Renal pelvis (tissue), 4 donors: ENCODE measurements around the gene PNKD. TPM values are rescaled to one million over a fixed set of nuclear protein-coding genes. Genes with fewer than 3 reads are reported as not detected.

ENCODE experiments used
- DNase-seq: peaks from one replicate; pipeline ENCODE4 v3.0.0-alpha.2; 2013
- polyA plus RNA-seq, 3 donors: library from polyadenylated mRNA; unstranded; fragments of 120-200 nt; gene quantifications; one replicate each; pipeline ENCODE4 v1.2.1, GENCODE V29; 2013; ENCODE audit not compliant: insufficient read length in 3 of 3

The PNKD gene
- polyA plus RNA-seq, 3 donors = 115 to 131 (median 115) TPM

DNA sequence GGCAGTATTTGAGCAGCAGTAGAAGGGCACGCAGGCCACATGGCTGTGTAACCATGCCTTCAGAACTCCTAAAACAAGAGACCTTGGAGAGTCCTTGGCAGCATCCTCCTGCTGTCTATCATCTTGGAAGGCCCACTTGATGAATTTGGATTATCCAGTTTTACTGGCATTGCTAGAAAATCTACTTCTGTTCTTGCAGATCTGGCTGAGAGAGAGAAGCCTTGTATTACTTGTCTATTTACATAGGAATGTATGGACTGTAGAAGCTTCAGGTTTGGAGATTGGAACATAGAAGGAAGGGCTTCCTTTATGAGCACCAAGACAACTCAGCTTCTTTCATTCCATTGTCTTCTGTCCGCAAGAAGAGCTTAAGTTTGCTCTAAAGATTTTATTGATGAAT, 25.7 kb upstream of the PNKD start:
- DNase-seq = no peak

- no peak for DNase-seq
Measured at GRCh38 chr2:218245214-218245613, 25.1 kb upstream of the PNKD start.

GRCh38 chr2:218249691-218250090, 20.6 kb upstream of the PNKD start:
- DNase-seq = no peak

GRCh38 chr2:218252509-218253231, 17.6 kb upstream of the PNKD start:
- DNase-seq = no peak

DNA sequence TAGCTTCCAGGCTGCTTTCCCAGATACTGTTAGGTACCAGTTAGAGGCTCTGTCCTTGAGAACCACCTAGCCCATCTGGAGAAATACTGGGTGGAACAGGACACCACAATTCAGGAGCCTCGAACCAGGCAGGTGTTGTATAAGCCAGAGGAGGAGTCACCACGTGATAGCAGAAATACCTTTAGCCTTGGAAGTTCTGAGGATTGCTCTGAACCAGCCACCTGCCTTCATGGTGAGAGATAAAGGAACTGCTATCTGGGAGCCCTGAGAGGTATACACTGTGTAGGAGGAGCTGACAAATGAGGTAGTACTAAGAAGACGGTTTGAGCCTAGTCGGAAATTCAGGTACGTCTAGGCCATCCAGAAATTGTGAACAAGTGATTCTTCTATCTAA, 17.1 kb upstream of the PNKD start:
- no peak for DNase-seq

- no peak for DNase-seq
Measured at GRCh38 chr2:218255446-218255845, 14.9 kb upstream of the PNKD start.

- DNase-seq = no peak
Measured at GRCh38 chr2:218256612-218257350, 13.5 kb upstream of the PNKD start.

GRCh38 chr2:218257390-218257981, 12.8 kb upstream of the PNKD start:
- DNase-seq = no peak

DNA sequence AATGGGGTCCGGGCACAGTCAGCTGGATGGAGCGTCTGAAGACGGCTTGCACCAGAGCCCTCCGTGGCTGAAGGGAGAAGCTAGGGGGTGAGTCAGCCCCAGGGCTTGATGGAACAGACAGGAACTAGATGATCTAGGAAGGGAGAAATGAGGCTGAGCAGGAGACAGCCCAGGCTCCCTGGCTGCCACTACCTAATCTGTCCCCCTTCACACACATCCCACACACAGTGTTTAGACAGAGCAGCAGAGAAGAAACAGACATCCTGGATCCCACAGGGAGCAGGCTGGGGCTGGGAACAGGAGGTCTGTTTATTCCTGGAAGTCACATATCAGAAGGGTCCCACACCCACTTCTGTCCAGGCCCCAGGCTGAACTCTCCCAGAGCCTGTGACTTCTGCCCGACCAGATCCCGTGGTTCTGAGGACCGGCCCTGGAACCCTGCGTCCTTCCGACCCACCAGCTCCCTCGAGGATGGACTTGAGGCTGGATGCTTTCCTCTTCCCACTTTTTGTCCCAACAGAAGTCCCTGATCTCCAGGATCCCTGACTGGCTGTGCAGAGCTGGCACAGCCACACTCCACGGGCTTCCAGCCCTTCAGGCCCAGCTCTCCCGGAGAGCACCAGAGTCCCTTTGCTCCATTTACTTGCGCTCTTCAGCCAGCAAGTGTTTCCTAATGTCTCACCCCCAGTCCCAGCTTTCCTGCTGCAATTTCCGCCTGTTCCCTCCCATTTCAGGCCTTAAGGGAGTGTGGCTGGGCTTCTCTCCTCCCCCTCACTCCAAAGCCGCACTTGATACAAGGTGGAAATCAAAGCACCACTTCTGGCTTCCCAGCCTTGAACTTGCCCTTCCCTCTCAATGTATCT, 11.0 kb upstream of the PNKD start:
- DNase-seq = no peak

- no peak for DNase-seq
Measured at GRCh38 chr2:218260166-218260565, 10.2 kb upstream of the PNKD start.

GRCh38 chr2:218260742-218261422, 9.4 kb upstream of the PNKD start, which contains the start of gene GPBAR1:
GPBAR1 (plus strand) TSS chr2:218261015; CDS start chr2:218262725, 1,710 bp downstream.
- DNase-seq = peak; percentile 76

GRCh38 chr2:218261423-218262236, 8.7 kb upstream of the PNKD start:
- no peak for DNase-seq

DNA sequence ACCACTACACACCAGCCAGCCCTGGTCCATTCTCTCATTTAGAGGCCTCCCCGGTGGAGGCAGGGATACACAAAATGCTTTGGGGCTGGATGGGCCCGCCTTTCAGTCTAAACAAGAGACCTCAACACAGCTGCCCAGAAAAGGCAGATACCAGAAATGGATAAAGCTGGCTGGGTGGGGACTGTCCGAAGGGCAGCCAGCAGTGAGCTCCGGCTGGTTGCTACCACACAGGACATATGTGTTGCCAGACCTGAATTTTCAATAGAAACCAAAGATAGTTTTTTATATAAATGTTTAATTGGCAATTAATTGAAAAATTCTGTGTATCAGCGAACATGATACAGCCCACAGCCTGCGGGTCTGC, 8.1 kb upstream of the PNKD start:
- DNase-seq = no peak

DNA sequence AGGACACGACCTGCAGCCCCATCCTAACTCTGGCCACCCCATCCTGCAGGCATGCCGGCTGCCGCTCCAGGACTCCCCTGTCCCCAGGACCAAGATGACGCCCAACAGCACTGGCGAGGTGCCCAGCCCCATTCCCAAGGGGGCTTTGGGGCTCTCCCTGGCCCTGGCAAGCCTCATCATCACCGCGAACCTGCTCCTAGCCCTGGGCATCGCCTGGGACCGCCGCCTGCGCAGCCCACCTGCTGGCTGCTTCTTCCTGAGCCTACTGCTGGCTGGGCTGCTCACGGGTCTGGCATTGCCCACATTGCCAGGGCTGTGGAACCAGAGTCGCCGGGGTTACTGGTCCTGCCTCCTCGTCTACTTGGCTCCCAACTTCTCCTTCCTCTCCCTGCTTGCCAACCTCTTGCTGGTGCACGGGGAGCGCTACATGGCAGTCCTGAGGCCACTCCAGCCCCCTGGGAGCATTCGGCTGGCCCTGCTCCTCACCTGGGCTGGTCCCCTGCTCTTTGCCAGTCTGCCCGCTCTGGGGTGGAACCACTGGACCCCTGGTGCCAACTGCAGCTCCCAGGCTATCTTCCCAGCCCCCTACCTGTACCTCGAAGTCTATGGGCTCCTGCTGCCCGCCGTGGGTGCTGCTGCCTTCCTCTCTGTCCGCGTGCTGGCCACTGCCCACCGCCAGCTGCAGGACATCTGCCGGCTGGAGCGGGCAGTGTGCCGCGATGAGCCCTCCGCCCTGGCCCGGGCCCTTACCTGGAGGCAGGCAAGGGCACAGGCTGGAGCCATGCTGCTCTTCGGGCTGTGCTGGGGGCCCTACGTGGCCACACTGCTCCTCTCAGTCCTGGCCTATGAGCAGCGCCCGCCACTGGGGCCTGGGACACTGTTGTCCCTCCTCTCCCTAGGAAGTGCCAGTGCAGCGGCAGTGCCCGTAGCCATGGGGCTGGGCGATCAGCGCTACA, 7.4 kb upstream of the PNKD start:
- no peak for DNase-seq

DNA sequence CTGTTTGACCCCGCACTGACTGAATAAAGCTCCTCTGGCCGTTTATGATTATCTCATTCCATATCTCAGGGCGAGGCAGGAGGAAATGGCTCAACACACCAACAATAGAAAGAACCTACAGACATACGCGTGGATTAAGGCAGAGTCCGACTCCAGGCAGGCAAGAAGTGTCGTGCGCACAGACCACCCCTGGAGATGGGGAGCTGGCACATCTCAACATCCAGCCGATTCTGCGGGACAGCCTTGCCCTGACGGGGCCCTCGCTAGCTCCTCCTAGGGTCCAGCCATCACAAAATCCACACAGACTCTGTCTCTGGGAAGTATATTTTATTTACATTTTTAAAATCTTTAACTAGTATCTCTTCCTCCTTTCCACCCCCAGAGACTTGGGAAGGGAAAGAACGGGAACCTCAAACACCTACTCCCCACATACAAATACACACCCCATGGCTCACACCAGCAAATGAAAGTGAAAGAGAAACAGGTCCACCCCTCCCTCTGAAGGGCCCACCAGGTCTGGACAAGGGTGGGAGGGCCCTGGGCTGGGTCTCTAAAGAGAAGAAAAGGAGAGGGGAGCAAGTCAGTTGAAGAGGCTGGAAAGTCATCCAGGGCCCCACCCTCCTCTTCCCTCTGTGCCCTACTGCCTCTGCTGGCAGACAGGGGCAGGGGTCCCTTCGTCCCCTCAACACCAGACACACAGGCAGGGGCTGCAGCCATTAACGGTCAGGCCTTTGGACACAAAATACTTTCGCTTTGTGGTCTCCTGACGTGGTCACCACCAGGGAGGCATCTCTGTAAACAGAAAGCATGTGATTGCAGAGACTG, 6.3 kb upstream of the PNKD start:
- no peak for DNase-seq

- no peak for DNase-seq
Measured at GRCh38 chr2:218264773-218265561, 5.4 kb upstream of the PNKD start.

DNA sequence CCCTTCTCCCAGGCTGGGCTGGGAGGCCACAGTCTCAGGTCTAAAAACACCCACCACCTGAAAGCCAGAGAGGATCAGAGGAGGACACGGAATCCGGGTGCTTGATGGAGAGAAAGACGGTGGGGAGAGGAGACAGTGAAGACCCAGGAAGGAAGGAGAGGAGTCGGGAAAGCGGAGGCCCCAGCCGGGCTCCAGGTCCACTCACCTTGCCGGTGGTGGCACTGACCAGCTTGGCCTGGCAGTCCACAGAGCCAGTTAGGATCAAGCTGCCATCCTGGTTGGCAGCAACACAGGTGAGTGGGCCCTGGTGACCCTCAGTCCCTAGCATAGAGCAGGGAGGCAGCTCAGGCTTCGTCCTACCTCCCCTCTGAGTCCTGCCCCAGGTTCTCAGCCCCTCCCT, 4.7 kb upstream of the PNKD start:
- DNase-seq = no peak
